Type B pancreatic cell (in vitro differentiated cells): Measurements from ENCODE around the gene BCL11B. TPM values are rescaled to one million over a fixed set of nuclear protein-coding genes. Genes with fewer than 3 reads are reported as not detected.

Experiments used
- DNase-seq: peaks from one replicate; pipeline ENCODE4 v3.0.0; 2021; ENCODE audit warnings: mixed read lengths; ENCODE audit not compliant: unreplicated experiment; ENCODE audit errors: extremely low spot score
- H3K27ac Mint-ChIP-seq: 2 replicates; pipeline ENCODE4 v1.8.0; 2021; ENCODE audit warnings: mild to moderate bottlenecking, mixed read lengths
- H3K27me3 Mint-ChIP-seq: 2 replicates; pipeline ENCODE4 v1.8.0; 2021; ENCODE audit warnings: mixed read lengths
- H3K36me3 Mint-ChIP-seq: 2 replicates; pipeline ENCODE4 v1.8.0; 2021; ENCODE audit warnings: mixed read lengths
- H3K4me1 Mint-ChIP-seq: one replicate; pipeline ENCODE4 v1.8.0; 2021; ENCODE audit warnings: mixed read lengths; ENCODE audit not compliant: unreplicated experiment
- H3K4me3 Mint-ChIP-seq: 2 replicates; pipeline ENCODE4 v1.8.0; 2021; ENCODE audit warnings: mild to moderate bottlenecking, mixed read lengths
- H3K9me3 Mint-ChIP-seq: 2 replicates; pipeline ENCODE4 v1.8.0; 2021; ENCODE audit warnings: mixed read lengths
- CTCF ChIP-seq: fragments of 200-600 bp; sonication (generic); conservative IDR thresholded peaks from 2 replicates; pipeline ENCODE4 v1.5.0; 2021; ENCODE audit warnings: antibody characterized with exemption, mild to moderate bottlenecking
- total RNA-seq: library from RNA; stranded (reverse); gene quantifications from 2 replicates; pipeline ENCODE4 v1.2.1, GENCODE V29; 2021; ENCODE audit warnings: low replicate concordance

BCL11B gene
- total RNA-seq, 1 donor from 2014 or later = 11.4 TPM

DNA sequence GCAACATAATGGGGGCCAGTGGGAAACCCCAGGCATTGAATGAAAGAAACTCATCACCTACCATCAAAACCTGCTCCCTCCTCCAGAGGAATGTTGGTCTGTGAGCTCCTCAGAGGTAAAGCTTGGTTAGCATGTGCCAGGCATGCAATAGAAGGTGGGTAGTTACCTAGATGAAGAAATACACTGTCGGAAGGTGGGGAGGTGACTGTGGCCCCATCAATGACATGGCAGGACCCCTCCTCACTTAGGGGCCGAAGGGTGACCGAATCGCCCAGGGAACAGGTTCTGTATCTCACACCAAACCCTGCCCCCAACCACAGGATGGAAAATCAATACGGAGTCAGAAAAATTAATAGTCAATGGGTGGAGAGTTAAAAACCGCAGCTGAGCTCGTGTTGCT, 135.6 kb downstream of the BCL11B start:
- Mint-ChIP-seq H3K27ac (no peak overlapping the region), H3K36me3 (no peaks in the 10 kb centered on the region), H3K9me3 (no peaks in the 10 kb centered on the region), H3K4me3 (no peak overlapping the region), H3K4me1 (peaks cover 22% of the 10 kb centered on the region), H3K27me3 (peaks cover 3% of the 10 kb centered on the region)
- DNase-seq = peak; percentile 47
- no peak for TF ChIP-seq CTCF

DNA sequence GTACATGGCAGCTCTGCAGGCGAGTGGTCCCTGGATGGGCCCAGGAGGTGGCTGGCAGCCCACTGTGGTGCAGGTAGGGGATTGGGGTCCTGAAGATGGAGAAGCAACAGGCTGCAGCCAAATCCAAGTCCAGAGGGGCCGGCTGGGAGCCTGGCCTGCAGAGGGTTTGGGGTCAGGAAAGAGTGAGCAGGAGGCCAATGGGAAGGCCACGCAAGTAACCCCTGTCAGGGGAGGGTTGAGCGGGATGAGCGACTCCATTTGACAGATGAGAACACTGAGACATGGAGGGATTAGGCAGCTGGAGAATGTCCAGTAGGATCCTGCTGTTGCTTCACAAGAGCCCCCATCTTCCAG, 136.0 kb downstream of the BCL11B start:
- TF ChIP-seq CTCF = no peak
- Mint-ChIP-seq H3K9me3 (no peaks in the 10 kb centered on the region), H3K4me3 (no peak overlapping the region), H3K27me3 (peaks cover 3% of the 10 kb centered on the region), H3K36me3 (no peaks in the 10 kb centered on the region), H3K27ac (no peak overlapping the region), H3K4me1 (peaks cover 22% of the 10 kb centered on the region)
- peak; percentile 60 for DNase-seq

DNA sequence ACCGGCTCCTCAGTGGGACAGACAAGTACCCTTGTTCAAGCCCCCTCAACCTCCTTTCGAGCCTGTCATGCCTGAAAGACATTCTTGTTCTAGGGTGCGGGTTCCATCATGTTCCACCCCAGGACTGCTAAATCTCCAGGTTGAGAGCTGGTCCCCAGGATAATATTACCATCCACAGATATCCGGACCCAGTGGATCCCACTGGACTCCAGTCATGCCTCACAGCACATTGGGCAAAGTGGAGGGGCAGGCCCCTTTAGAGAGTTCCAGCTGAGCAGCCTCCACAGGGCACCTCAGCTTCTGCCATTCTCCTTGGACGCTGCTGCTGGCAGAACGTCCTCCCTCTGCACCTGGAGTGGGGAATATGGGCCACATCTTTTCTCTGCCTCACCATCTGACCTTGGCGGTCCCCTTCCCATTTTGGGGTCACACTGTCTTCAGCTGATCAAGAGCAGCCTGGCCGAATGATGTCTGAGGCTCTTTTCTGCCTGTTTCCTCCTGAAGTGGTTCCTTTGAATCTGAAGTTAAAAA, 137.4 kb downstream of the BCL11B start:
- no peak for TF ChIP-seq CTCF
- Mint-ChIP-seq H3K27ac (no peak overlapping the region), H3K4me3 (no peak overlapping the region), H3K9me3 (no peaks in the 10 kb centered on the region), H3K36me3 (no peaks in the 10 kb centered on the region), H3K4me1 (peaks cover 24% of the 10 kb centered on the region), H3K27me3 (peaks cover 3% of the 10 kb centered on the region)
- DNase-seq = peak; percentile 49

- peak overlapping the region; percentile 33 for H3K4me3 Mint-ChIP-seq
- peaks cover 26% of the 10 kb centered on the region for H3K4me1 Mint-ChIP-seq
- no peaks in the 10 kb centered on the region for H3K9me3 Mint-ChIP-seq
Measured at GRCh38 chr14:99133636-99134515, 138.1 kb downstream of the BCL11B start.

More at GRCh38 chr14:99133636-99134515, 138.1 kb downstream of the BCL11B start:
- no peak for DNase-seq
- H3K27me3 Mint-ChIP-seq = peaks cover 3% of the 10 kb centered on the region
- no peak for TF ChIP-seq CTCF
- H3K27ac Mint-ChIP-seq = peak overlapping the region; percentile 55
- no peaks in the 10 kb centered on the region for H3K36me3 Mint-ChIP-seq
